C4-2B (cell line): ENCODE results near the gene MUC21.

Experiments
- H3K27ac ChIP-seq: fragments of 450-650 bp; 2 replicates; pipeline ENCODE4 v1.5.1; 2017
- ZFX ChIP-seq: fragments of 450-650 bp; IDR thresholded peaks from 2 replicates; pipeline ENCODE4 v1.6.1; 2017
- TF ChIP-seq, protein P1 (sequence below): fragments of 450-650 bp; conservative IDR thresholded peaks from 2 replicates; pipeline ENCODE4 v1.5.1; 2017; ENCODE audit warnings: mild to moderate bottlenecking

MUC21 gene

DNA sequence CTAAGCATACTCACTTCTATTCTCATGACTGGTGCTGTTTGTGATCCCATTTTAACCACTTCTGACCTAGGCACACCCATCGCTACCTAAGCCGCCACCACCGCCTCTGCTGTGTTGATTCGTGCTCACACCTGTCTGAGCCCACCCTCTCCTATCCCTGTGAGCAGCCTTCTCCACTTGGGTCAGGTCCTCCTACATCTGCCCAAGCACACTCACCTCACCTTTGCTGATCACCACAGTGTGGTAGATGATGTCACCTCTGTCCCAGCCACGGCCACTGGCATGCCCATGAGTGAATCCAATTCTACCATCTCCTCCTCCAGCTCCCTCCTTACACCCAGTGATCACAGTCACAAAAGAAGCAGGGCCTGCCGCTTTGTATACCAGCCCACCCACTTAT lies 47.6 kb downstream of the MUC21 start:
- H3K27ac ChIP-seq = no peak overlapping the region
- TF ChIP-seq, protein P1, sequence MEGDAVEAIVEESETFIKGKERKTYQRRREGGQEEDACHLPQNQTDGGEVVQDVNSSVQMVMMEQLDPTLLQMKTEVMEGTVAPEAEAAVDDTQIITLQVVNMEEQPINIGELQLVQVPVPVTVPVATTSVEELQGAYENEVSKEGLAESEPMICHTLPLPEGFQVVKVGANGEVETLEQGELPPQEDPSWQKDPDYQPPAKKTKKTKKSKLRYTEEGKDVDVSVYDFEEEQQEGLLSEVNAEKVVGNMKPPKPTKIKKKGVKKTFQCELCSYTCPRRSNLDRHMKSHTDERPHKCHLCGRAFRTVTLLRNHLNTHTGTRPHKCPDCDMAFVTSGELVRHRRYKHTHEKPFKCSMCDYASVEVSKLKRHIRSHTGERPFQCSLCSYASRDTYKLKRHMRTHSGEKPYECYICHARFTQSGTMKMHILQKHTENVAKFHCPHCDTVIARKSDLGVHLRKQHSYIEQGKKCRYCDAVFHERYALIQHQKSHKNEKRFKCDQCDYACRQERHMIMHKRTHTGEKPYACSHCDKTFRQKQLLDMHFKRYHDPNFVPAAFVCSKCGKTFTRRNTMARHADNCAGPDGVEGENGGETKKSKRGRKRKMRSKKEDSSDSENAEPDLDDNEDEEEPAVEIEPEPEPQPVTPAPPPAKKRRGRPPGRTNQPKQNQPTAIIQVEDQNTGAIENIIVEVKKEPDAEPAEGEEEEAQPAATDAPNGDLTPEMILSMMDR = no peak
- TF ChIP-seq ZFX = no peak

DNA sequence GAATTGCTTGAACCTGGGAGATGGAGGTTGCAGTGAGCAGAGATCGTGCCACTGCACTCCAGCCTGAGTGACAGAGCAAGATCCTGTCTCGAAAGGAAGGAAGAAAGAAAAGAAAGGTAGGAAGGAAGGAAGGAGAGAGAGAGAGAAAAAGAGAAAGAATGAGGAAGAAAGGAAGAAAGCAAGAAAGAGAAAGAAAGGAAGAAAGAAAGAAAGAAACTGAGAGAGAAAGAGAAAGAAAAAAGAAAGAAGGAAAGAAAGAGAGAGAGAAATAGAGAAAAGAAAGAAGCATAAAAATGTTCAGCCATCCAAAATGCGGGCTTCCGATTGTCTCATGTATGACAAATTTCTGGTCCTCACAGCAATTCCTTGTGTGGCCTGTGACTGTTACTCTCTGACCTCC lies 49.6 kb downstream of the MUC21 start:
- no peak for TF ChIP-seq ZFX
- TF ChIP-seq, protein P1 = no peak
- no peak overlapping the region for H3K27ac ChIP-seq

DNA sequence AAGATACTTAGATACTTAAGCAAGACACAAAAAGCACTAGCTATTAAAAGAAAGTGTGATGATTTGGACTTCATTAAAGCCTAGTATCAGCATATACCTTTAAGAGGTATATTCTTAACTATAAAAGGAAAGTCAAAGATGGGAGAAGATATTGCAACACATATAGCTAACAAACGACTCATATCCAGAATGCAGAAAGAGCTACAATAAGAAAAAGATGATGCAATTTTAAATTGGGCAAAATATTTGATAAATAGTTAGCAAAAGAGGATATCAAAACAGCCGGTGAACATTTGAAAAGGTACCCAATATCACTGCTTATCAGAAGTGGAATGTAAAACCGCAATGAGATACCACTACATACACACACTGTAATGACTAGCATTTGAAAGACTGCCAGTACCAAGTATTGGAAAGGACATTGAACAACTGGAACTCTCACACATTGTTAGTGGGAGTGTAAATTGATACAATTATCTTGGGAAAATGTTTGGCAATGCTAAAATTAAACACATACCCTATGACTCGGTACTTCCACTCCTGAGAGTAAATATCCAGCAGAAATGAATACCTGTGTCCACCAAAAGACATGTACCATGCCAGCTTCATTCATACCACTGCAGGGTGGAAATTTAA lies 52.5 kb downstream of the MUC21 start:
- TF ChIP-seq, protein P1 = no peak
- no peak for TF ChIP-seq ZFX
- H3K27ac ChIP-seq = no peak overlapping the region

DNA sequence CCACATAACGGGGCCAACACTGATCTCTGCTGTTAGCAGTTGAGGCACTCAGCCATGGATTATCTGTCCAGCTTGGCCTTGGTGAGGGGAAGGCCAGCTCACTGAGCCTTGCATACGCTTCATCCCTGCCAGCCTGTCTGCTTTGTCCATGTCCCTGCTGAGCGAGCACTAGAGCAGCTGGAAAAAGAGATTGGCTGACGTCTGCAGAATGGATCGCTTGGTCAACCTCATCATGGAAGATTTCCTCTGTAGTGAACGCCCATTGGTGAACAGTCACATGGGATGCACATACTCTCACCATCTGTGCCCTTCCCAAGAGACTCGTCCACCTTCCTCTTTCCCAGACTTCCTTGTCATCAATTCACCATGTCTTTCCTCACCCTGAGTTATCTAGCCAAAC lies 53.7 kb downstream of the MUC21 start:
- H3K27ac ChIP-seq = no peak overlapping the region

DNA sequence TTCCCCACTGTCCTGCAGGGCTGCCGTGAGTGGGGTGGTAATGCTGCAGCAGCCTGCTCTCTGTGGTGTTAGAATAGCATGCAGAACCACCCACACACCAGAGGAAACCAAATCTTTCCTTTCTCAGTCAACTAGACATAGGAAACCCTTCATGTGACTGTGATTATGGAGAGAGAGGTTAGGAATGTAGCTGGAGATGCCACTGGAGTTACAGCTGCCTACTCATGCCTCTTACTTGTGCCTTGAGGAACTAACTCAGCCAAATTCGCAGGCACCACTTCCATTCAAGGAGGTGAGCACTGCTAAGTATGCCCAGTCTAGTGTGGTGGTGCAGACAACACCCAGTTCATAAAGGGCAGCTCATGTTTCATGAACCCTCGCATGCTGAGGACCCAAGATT lies 54.2 kb downstream of the MUC21 start:
- no peak overlapping the region for H3K27ac ChIP-seq
- TF ChIP-seq, protein P1 = no peak
- no peak for TF ChIP-seq ZFX

More for the DNA sequence above, 53.7 kb downstream of the MUC21 start:
- TF ChIP-seq, protein P1 = no peak
- TF ChIP-seq ZFX = no peak

DNA sequence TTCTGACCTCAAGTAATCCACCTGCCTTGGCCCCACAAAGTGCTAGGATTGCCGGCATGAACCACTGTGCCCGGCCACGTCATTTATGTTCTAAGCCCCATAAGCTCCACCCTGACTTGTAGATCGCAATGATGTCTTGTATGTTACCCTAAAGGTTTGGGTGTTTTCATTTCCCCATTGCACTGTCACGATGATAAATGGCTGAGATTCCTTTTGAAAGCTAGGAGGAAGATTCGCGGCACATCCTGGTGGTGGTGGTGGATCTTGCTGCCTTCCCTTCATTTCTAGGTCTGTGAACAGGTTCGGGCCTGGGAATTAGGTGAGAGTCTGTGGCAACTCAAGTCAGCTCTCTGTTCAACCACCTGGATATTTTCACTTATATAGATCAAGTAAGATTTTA lies 55.0 kb downstream of the MUC21 start:
- TF ChIP-seq, protein P1 = no peak
- no peak for TF ChIP-seq ZFX
- no peak overlapping the region for H3K27ac ChIP-seq
